HEK293T (cell line): ENCODE measurements around the gene APBA1.

ENCODE experiments used
- CTCF ChIA-PET: fragments of 350-600 bp; formaldehyde crosslinking; extraction: SDS; loops from one replicate; lab custom pipeline; 2021; ENCODE audit warnings: antibody characterized with exemption, inconsistent platforms; lab: Yijun Ruan, JAX
- POLR2A ChIA-PET: fragments of 350-600 bp; formaldehyde crosslinking; extraction: SDS; loops from one replicate; lab custom pipeline; 2020; ENCODE audit warnings: antibody characterized with exemption, inconsistent platforms; lab: Yijun Ruan, JAX
- DNase-seq: peaks from one replicate; pipeline ENCODE4 v3.0.0; 2012; ENCODE audit warnings: mixed read lengths; ENCODE audit errors: extremely low spot score
- ARNT ChIP-seq: fragments of 450-650 bp; IDR thresholded peaks from 2 replicates; pipeline ENCODE4 v1.6.1; 2017; ENCODE audit warnings: mild to moderate bottlenecking
- BHLHE40 ChIP-seq: fragments of 450-650 bp; IDR thresholded peaks from 2 replicates; pipeline ENCODE4 v1.6.1; 2016; ENCODE audit warnings: mild to moderate bottlenecking, moderate library complexity, borderline replicate concordance
- CTBP1 ChIP-seq: fragments of 450-650 bp; IDR thresholded peaks from 2 replicates; pipeline ENCODE4 v1.6.1; 2016; ENCODE audit warnings: borderline replicate concordance
- ELF4 ChIP-seq: fragments of 450-650 bp; IDR thresholded peaks from 2 replicates; pipeline ENCODE4 v1.6.1; 2017; ENCODE audit warnings: antibody characterized with exemption
- FOXA1 ChIP-seq: fragments of 450-650 bp; IDR thresholded peaks from 2 replicates; pipeline ENCODE4 v1.6.1; 2016; ENCODE audit warnings: mild to moderate bottlenecking
- FOXK2 ChIP-seq: fragments of 450-650 bp; IDR thresholded peaks from 2 replicates; pipeline ENCODE4 v1.6.1; 2016; ENCODE audit warnings: mild to moderate bottlenecking
- FOXM1 ChIP-seq: fragments of 450-650 bp; IDR thresholded peaks from 2 replicates; pipeline ENCODE4 v1.6.1; 2017; ENCODE audit warnings: mild to moderate bottlenecking, borderline replicate concordance
- HDGF ChIP-seq: fragments of 450-650 bp; IDR thresholded peaks from 2 replicates; pipeline ENCODE4 v1.6.1; 2017; ENCODE audit warnings: antibody characterized with exemption, borderline replicate concordance
- L3MBTL2 ChIP-seq: fragments of 450-650 bp; conservative IDR thresholded peaks from 2 replicates; pipeline ENCODE4 v1.6.1; 2016; ENCODE audit warnings: mild to moderate bottlenecking
- LEF1 ChIP-seq: fragments of 450-650 bp; IDR thresholded peaks from 2 replicates; pipeline ENCODE4 v1.6.1; 2017; ENCODE audit warnings: mild to moderate bottlenecking, borderline replicate concordance
- NFRKB ChIP-seq: fragments of 450-650 bp; IDR thresholded peaks from 2 replicates; pipeline ENCODE4 v1.6.1; 2016; ENCODE audit warnings: mild to moderate bottlenecking, moderate library complexity
- PKNOX1 ChIP-seq: fragments of 450-650 bp; IDR thresholded peaks from 2 replicates; pipeline ENCODE4 v1.6.1; 2016
- SP1 ChIP-seq: fragments of 450-650 bp; IDR thresholded peaks from 2 replicates; pipeline ENCODE4 v1.6.1; 2017
- SUZ12 ChIP-seq: fragments of 450-650 bp; IDR thresholded peaks from 2 replicates; pipeline ENCODE4 v1.6.1; 2016; ENCODE audit warnings: mild to moderate bottlenecking
- TARDBP ChIP-seq: fragments of 450-650 bp; IDR thresholded peaks from 2 replicates; pipeline ENCODE4 v1.6.1; 2016
- ZNF384 ChIP-seq: fragments of 450-650 bp; IDR thresholded peaks from 2 replicates; pipeline ENCODE4 v1.6.1; 2016

The APBA1 gene

GRCh38 chr9:69542058-69542457 is 130.1 kb downstream of the APBA1 start:
- CTCF ChIA-PET, result no interaction called here
- DNase-seq, result no peak
- POLR2A ChIA-PET, result no interaction called here
- no peak for TF ChIP-seq ARNT
- TF ChIP-seq L3MBTL2, result no peak
- TF ChIP-seq LEF1, result no peak
- no peak for TF ChIP-seq SUZ12
- TF ChIP-seq ZNF384, result no peak
- TF ChIP-seq ELF4, result no peak
- no peak for TF ChIP-seq BHLHE40
- TF ChIP-seq CTBP1, result no peak
- TF ChIP-seq FOXK2, result no peak

GRCh38 chr9:69535911-69536310 is 136.3 kb downstream of the APBA1 start:
- no peak for TF ChIP-seq ARNT
- POLR2A ChIA-PET, result no interaction called here
- DNase-seq, result no peak
- CTCF ChIA-PET, result interaction anchor here (0.5 kb wide), 1 partner anchor 105 kb away, joined by 3 read pairs; no protein-coding TSS in a partner anchor

GRCh38 chr9:69535286-69535832 is 136.8 kb downstream of the APBA1 start:
- CTCF ChIA-PET, result interaction anchor here (0.5 kb wide), 1 partner anchor 105 kb away, joined by 3 read pairs; no protein-coding TSS in a partner anchor
- POLR2A ChIA-PET, result no interaction called here
- DNase-seq, result no peak
- TF ChIP-seq HDGF (no peak), SP1 (no peak), L3MBTL2 (no peak), FOXM1 (no peak), PKNOX1 (no peak), ARNT (no peak), ELF4 (no peak), NFRKB (no peak)

GRCh38 chr9:69532396-69532795 is 139.8 kb downstream of the APBA1 start:
- no peak for DNase-seq
- POLR2A ChIA-PET, result no interaction called here
- CTCF ChIA-PET, result no interaction called here
- TF ChIP-seq HDGF (no peak), LEF1 (no peak), SUZ12 (no peak), ELF4 (no peak)

- TF ChIP-seq SP1, result no peak
- no peak for TF ChIP-seq CTBP1
- no peak for TF ChIP-seq PKNOX1
- TF ChIP-seq TARDBP, result no peak
- no peak for TF ChIP-seq ZNF384
- no peak for TF ChIP-seq NFRKB
- no peak for TF ChIP-seq FOXA1
- no peak for TF ChIP-seq HDGF
- TF ChIP-seq FOXM1, result no peak
- TF ChIP-seq SUZ12, result no peak
- TF ChIP-seq L3MBTL2, result no peak
- no peak for DNase-seq
- POLR2A ChIA-PET, result no interaction called here
- CTCF ChIA-PET, result no interaction called here
These were observed 144.7 kb downstream of the APBA1 start for GRCh38 chr9:69527454-69527853.

GRCh38 chr9:69526699-69527098 is 145.5 kb downstream of the APBA1 start:
- no peak for DNase-seq
- POLR2A ChIA-PET, result no interaction called here
- TF ChIP-seq ARNT (no peak), CTBP1 (no peak), FOXK2 (no peak), ELF4 (no peak), LEF1 (no peak), ZNF384 (no peak), L3MBTL2 (no peak), TARDBP (no peak), FOXM1 (no peak), SP1 (no peak)
- CTCF ChIA-PET, result no interaction called here

- POLR2A ChIA-PET, result no interaction called here
- DNase-seq, result no peak
- no peak for TF ChIP-seq TARDBP
- TF ChIP-seq ELF4, result no peak
- no peak for TF ChIP-seq ARNT
- TF ChIP-seq L3MBTL2, result no peak
- no peak for TF ChIP-seq FOXM1
- TF ChIP-seq SP1, result no peak
- CTCF ChIA-PET, result no interaction called here
These were observed 152.5 kb downstream of the APBA1 start for GRCh38 chr9:69519470-69520240.
